Vagina (tissue), 2 donors: Measurements from ENCODE around the gene EIF3B. TPM values are rescaled to one million over a fixed set of nuclear protein-coding genes. Genes with fewer than 3 reads are reported as not detected.

Experiments
- DNase-seq, 2 donors: peaks; one replicate each; pipeline ENCODE4 v3.0.0-alpha.2; 2017; ENCODE audit errors: extremely low spot score in 2 of 2
- H3K27ac ChIP-seq: fragments of 200-600 bp; sonication (generic); one replicate; pipeline ENCODE4 v1.5.1; 2019
- H3K27me3 ChIP-seq: fragments of 200-600 bp; sonication (generic); one replicate; pipeline ENCODE4 v1.5.1; 2019
- H3K36me3 ChIP-seq, 2 donors: fragments of 200-600 bp; sonication (generic); one replicate each; pipeline ENCODE4 v1.5.1; 2017 to 2019
- H3K4me1 ChIP-seq: fragments of 200-600 bp; sonication (generic); one replicate; pipeline ENCODE4 v1.5.1; 2019
- H3K4me3 ChIP-seq, 2 donors: fragments of 200-600 bp; sonication (generic); 1 replicate in 1 of 2; 2 replicates in 1 of 2; pipeline ENCODE4 v1.5.1; 2016 to 2019
- H3K9me3 ChIP-seq: fragments of 200-600 bp; sonication (generic); one replicate; pipeline ENCODE4 v1.5.1; 2019
- POLR2A ChIP-seq, 2 donors: fragments of 450-650 bp; IDR thresholded peaks; one replicate each; pipeline ENCODE4 v1.6.1; 2017; ENCODE audit warnings: antibody characterized with exemption in 2 of 2, mild to moderate bottlenecking in 2 of 2, moderate library complexity in 2 of 2
- POLR2AphosphoS5 ChIP-seq, 2 donors: sonication (generic); formaldehyde crosslinking; IDR thresholded peaks; one replicate each; pipeline ENCODE4 v1.9.0; 2017; ENCODE audit warnings: antibody characterized with exemption in 2 of 2, mild to moderate bottlenecking in 2 of 2, low read depth in 1 of 2; ENCODE audit not compliant: insufficient read depth in 1 of 2
- intact Hi-C: fragments of 100-400 bp; cut with DNase I; formaldehyde crosslinking; loops from one replicate; pipeline ENCODE4 v1.15.1; 2023
- small RNA-seq: library from RNA; depleted of rRNA; stranded (forward); fragments of <200 nt; gene quantifications from one replicate; pipeline ENCODE3, GENCODE V24; 2016
- total RNA-seq: library from RNA; depleted of rRNA; stranded (reverse); fragments of >200 nt; gene quantifications from one replicate; pipeline ENCODE4 v1.2.3, GENCODE V29; 2016
- TF ChIP-seq, protein P1 (sequence below), 3 experiments: fragments of 450-650 bp in 2 of 3; fragments of 200-600 bp in 1 of 3; sonication (generic) in 1 of 3; IDR thresholded peaks; one replicate each; pipeline ENCODE4 v1.5.1; 2017 to 2019; ENCODE audit warnings: antibody characterized with exemption in 3 of 3, mild to moderate bottlenecking in 2 of 3, moderate library complexity in 2 of 3

Gene EIF3B
- total RNA-seq, 1 donor from 2014 or later = 90.8 TPM

DNA sequence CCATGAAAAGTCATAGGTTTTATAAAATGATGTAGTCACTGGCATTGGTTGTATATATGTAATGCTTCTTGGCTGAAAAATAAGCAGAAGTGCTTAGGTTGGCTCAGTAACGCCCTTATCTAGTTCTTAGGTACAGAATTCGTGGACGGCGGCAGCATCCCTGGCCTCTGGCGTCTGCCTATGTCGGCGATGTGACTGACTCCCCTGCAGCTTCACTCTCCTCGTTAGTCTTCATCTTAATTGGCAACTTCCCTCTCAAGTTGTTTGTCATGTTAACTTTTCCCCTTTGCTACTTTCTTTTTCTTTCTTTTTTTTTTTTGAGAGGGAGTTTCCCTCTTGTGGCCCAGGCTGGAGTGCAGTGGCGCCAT lies 67.3 kb downstream of the EIF3B start:
- Histone ChIP-seq H3K27me3 (no peaks in the 10 kb centered on the region), H3K27ac (no peak overlapping the region), H3K9me3 (no peaks in the 10 kb centered on the region), H3K4me1 (peaks cover 21% of the 10 kb centered on the region), H3K36me3 (no peaks in the 10 kb centered on the region), H3K4me3 (no peak overlapping the region)
- intact Hi-C loops = no loop called here
- TF ChIP-seq, protein P1, sequence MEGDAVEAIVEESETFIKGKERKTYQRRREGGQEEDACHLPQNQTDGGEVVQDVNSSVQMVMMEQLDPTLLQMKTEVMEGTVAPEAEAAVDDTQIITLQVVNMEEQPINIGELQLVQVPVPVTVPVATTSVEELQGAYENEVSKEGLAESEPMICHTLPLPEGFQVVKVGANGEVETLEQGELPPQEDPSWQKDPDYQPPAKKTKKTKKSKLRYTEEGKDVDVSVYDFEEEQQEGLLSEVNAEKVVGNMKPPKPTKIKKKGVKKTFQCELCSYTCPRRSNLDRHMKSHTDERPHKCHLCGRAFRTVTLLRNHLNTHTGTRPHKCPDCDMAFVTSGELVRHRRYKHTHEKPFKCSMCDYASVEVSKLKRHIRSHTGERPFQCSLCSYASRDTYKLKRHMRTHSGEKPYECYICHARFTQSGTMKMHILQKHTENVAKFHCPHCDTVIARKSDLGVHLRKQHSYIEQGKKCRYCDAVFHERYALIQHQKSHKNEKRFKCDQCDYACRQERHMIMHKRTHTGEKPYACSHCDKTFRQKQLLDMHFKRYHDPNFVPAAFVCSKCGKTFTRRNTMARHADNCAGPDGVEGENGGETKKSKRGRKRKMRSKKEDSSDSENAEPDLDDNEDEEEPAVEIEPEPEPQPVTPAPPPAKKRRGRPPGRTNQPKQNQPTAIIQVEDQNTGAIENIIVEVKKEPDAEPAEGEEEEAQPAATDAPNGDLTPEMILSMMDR (IDR thresholded peaks at IDR 0.05) = no peak
- no peak for DNase-seq

DNA sequence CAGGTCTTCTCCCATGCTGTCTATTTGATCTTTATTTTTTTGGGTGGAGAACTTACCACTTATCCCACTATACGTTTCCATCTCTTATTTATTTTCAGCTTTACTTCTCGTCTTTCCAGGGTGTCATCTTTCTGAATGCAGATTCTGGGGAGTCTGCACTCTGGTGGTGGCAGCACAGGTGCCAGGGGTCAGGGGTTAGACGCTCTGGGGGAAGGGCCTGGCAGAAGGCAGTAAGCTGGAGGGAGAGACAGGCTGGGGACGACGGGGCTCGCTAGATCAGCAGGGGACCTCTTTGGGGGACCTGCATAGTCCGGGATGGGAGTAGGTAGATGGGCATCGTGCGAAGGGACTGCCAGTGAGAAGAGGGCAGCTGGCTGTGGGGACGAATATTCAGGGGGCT lies 71.1 kb downstream of the EIF3B start:
- intact Hi-C loops = no loop called here
- Histone ChIP-seq H3K4me3 (no peak overlapping the region), H3K27me3 (no peaks in the 10 kb centered on the region), H3K4me1 (no peaks in the 10 kb centered on the region), H3K27ac (no peak overlapping the region), H3K36me3 (no peaks in the 10 kb centered on the region), H3K9me3 (no peaks in the 10 kb centered on the region)
- DNase-seq = no peak
- TF ChIP-seq POLR2A (IDR thresholded peaks at IDR 0.05) = no peak
- TF ChIP-seq, protein P1 (IDR thresholded peaks at IDR 0.05) = no peak
- no peak for TF ChIP-seq POLR2AphosphoS5 (IDR thresholded peaks at IDR 0.05; ENCODE audit: insufficient read depth in 1 of 2, low read depth in 1 of 2)

Small RNA genes within 50 kb of the gene (small RNA-seq; reads per million reads assigned to genes)
- not detected for gene AC004840.2

Other genes starting within 250 kb of the EIF3B start
- gene MAD1L1, start 121.9 kb upstream of the EIF3B start, total RNA-seq = 62.4 TPM
- gene MRM2, start 112.6 kb upstream of the EIF3B start, total RNA-seq = 8.3 TPM
- 19.4 TPM for gene NUDT1, start 112.6 kb upstream of the EIF3B start, total RNA-seq
- 8.3 TPM for gene SNX8, start 40.4 kb upstream of the EIF3B start, total RNA-seq
- gene CHST12, start 48.8 kb downstream of the EIF3B start, total RNA-seq = 26.3 TPM
- not detected for gene GRIFIN, start 121.6 kb downstream of the EIF3B start, total RNA-seq
- gene LFNG, start 164.9 kb downstream of the EIF3B start, total RNA-seq = 36.8 TPM
- 66.0 TPM for gene BRAT1, start 200.7 kb downstream of the EIF3B start, total RNA-seq
- gene IQCE, start 204.2 kb downstream of the EIF3B start, total RNA-seq = 5.2 TPM